HUES64 (cell line): ENCODE results near the gene MYO18A.
"Not testable (repeated sequence)": the region's sequence is repeated elsewhere in the genome, so short reads cannot be mapped to it uniquely, and the experiment has no call there.

Experiments
- H3K27ac ChIP-seq: 2 replicates; pipeline ENCODE4 v1.7.0; 2013; ENCODE audit warnings: low read depth, low read length, inconsistent platforms
- H3K27me3 ChIP-seq: 2 replicates; pipeline ENCODE4 v1.6.1; 2013; ENCODE audit warnings: mild to moderate bottlenecking, low read length; ENCODE audit not compliant: insufficient read depth
- H3K36me3 ChIP-seq: 2 replicates; pipeline ENCODE4 v1.6.1; 2013; ENCODE audit warnings: mild to moderate bottlenecking, low read length; ENCODE audit not compliant: insufficient read depth
- H3K4me1 ChIP-seq: 2 replicates; pipeline ENCODE4 v1.6.1; 2013; ENCODE audit warnings: mild to moderate bottlenecking, low read length, moderate library complexity; ENCODE audit not compliant: insufficient read depth
- H3K4me3 ChIP-seq: 2 replicates; pipeline ENCODE4 v1.5.1; 2013; ENCODE audit warnings: mild to moderate bottlenecking, low read length, moderate library complexity
- H3K9ac ChIP-seq: 2 replicates; pipeline ENCODE4 v1.6.1; 2013; ENCODE audit warnings: mild to moderate bottlenecking, low read depth, low read length
- H3K9me3 ChIP-seq: 2 replicates; pipeline ENCODE4 v1.6.1; 2013; ENCODE audit warnings: low read depth, low read length; ENCODE audit not compliant: insufficient read depth
- WGBS: fragments of 150-250, 120-280 bp; methylation state at CpG from one replicate; pipeline ENCODE4 v1.1.7; 2013; ENCODE audit warnings: missing lambda C conversion rate; 5-methylcytosine and 5-hydroxymethylcytosine counted together

Gene MYO18A

GRCh38 chr17:29212094-29212631 is 32.0 kb upstream of the MYO18A start:
- H3K9me3 ChIP-seq = no peaks in the 10 kb centered on the region
- whole genome bisulfite sequencing = 95% methylated on average over 1 of the region's 1 CpG
- H3K27me3 ChIP-seq = no peaks in the 10 kb centered on the region
- H3K4me1 ChIP-seq = peaks cover 9% of the 10 kb centered on the region
- no peak overlapping the region for H3K27ac ChIP-seq
- H3K9ac ChIP-seq = no peak overlapping the region
- H3K4me3 ChIP-seq = no peak overlapping the region
- H3K36me3 ChIP-seq = no peaks in the 10 kb centered on the region

- no peaks in the 10 kb centered on the region for H3K27me3 ChIP-seq
- WGBS = 94% methylated on average over 2 of the region's 2 CpGs
- peaks cover 9% of the 10 kb centered on the region for H3K4me1 ChIP-seq
- H3K36me3 ChIP-seq = no peaks in the 10 kb centered on the region
- no peak overlapping the region for H3K27ac ChIP-seq
- no peak overlapping the region for H3K9ac ChIP-seq
- H3K9me3 ChIP-seq = no peaks in the 10 kb centered on the region
- no peak overlapping the region for H3K4me3 ChIP-seq
Measured at GRCh38 chr17:29210879-29211278, 30.7 kb upstream of the MYO18A start.

- Histone ChIP-seq H3K9me3 (no peaks in the 10 kb centered on the region), H3K27me3 (no peaks in the 10 kb centered on the region), H3K4me1 (peaks cover 9% of the 10 kb centered on the region), H3K4me3 (no peak overlapping the region), H3K27ac (no peak overlapping the region), H3K36me3 (no peaks in the 10 kb centered on the region), H3K9ac (no peak overlapping the region)
- 76% methylated on average over 5 of the region's 5 CpGs for WGBS
Measured at GRCh38 chr17:29209073-29209472, 28.9 kb upstream of the MYO18A start.

- Histone ChIP-seq H3K9ac (no peak overlapping the region), H3K27me3 (no peaks in the 10 kb centered on the region), H3K4me1 (peaks cover 9% of the 10 kb centered on the region), H3K4me3 (no peak overlapping the region), H3K36me3 (no peaks in the 10 kb centered on the region), H3K9me3 (no peaks in the 10 kb centered on the region), H3K27ac (no peak overlapping the region)
- WGBS = 87% methylated on average over 2 of the region's 2 CpGs
Measured at GRCh38 chr17:29207975-29208374, 27.8 kb upstream of the MYO18A start.

GRCh38 chr17:29205047-29205446 is 24.8 kb upstream of the MYO18A start:
- H3K27ac ChIP-seq = no peak overlapping the region
- 86% methylated on average over 2 of the region's 2 CpGs for WGBS

GRCh38 chr17:29204068-29204804 is 24.0 kb upstream of the MYO18A start:
- not testable (repeated sequence) for H3K9ac ChIP-seq, H3K4me3 ChIP-seq
- 91% methylated on average over 16 of the region's 16 CpGs for WGBS

More at GRCh38 chr17:29205047-29205446, 24.8 kb upstream of the MYO18A start:
- no peaks in the 10 kb centered on the region for H3K36me3 ChIP-seq
- H3K4me3 ChIP-seq = no peak overlapping the region
- no peak overlapping the region for H3K9ac ChIP-seq
- H3K9me3 ChIP-seq = no peaks in the 10 kb centered on the region
- peaks cover 9% of the 10 kb centered on the region for H3K4me1 ChIP-seq
- no peaks in the 10 kb centered on the region for H3K27me3 ChIP-seq

GRCh38 chr17:29197516-29198272 is 17.5 kb upstream of the MYO18A start:
- H3K27me3 ChIP-seq = no peaks in the 10 kb centered on the region
- 90% methylated on average over 16 of the region's 16 CpGs for WGBS
- H3K9ac ChIP-seq = no peak overlapping the region
- no peak overlapping the region for H3K27ac ChIP-seq
- peaks cover 7% of the 10 kb centered on the region; the same call in 1 of the 2 replicates for H3K4me1 ChIP-seq
- no peak overlapping the region for H3K4me3 ChIP-seq
- H3K9me3 ChIP-seq = no peaks in the 10 kb centered on the region
- H3K36me3 ChIP-seq = no peaks in the 10 kb centered on the region

More at GRCh38 chr17:29204068-29204804, 24.0 kb upstream of the MYO18A start:
- not testable (repeated sequence) for H3K4me1 ChIP-seq, H3K27ac ChIP-seq, H3K36me3 ChIP-seq, H3K27me3 ChIP-seq, H3K9me3 ChIP-seq

- no peak overlapping the region for H3K27ac ChIP-seq
- no peak overlapping the region for H3K4me3 ChIP-seq
- no peaks in the 10 kb centered on the region for H3K36me3 ChIP-seq
- peaks cover 7% of the 10 kb centered on the region; the same call in 1 of the 2 replicates for H3K4me1 ChIP-seq
- H3K9me3 ChIP-seq = no peaks in the 10 kb centered on the region
- no peaks in the 10 kb centered on the region for H3K27me3 ChIP-seq
- 89% methylated on average over 9 of the region's 9 CpGs for WGBS
- no peak overlapping the region for H3K9ac ChIP-seq
Measured at GRCh38 chr17:29196769-29197515, 16.7 kb upstream of the MYO18A start.

- Histone ChIP-seq H3K4me3 (no peak overlapping the region), H3K9me3 (no peaks in the 10 kb centered on the region), H3K9ac (no peak overlapping the region), H3K27ac (no peak overlapping the region), H3K36me3 (no peaks in the 10 kb centered on the region), H3K4me1 (peaks cover 7% of the 10 kb centered on the region; the same call in 1 of the 2 replicates), H3K27me3 (no peaks in the 10 kb centered on the region)
- 74% methylated on average over 10 of the region's 10 CpGs for WGBS
Measured at GRCh38 chr17:29195465-29196081, 15.4 kb upstream of the MYO18A start.

- Histone ChIP-seq H3K4me3 (no peak overlapping the region), H3K27me3 (no peaks in the 10 kb centered on the region), H3K9ac (no peak overlapping the region), H3K4me1 (peaks cover 7% of the 10 kb centered on the region; the same call in 1 of the 2 replicates), H3K9me3 (no peaks in the 10 kb centered on the region), H3K27ac (no peak overlapping the region), H3K36me3 (no peaks in the 10 kb centered on the region)
- WGBS = 94% methylated on average over 3 of the region's 3 CpGs
Measured at GRCh38 chr17:29194669-29195068, 14.5 kb upstream of the MYO18A start.
